IMR-90 (cell line): ENCODE results near the gene GADD45GIP1. TPM values are rescaled to one million over a fixed set of nuclear protein-coding genes. Genes with fewer than 3 reads are reported as not detected.

Experiments used
- ATAC-seq: fragments of 200-7000 bp; cut with Tn5 transposase; 2 replicates; pipeline ENCODE4 v1.9.1; 2020; ENCODE audit warnings: low read depth, mild to moderate bottlenecking, moderate library complexity
- BruUV-seq: library from RNA; stranded (reverse); fragments of 400-500 nt; replicated peaks from 2 replicates; lab custom pipeline; 2021; lab: Mats Ljungman, UMichigan
- CTCF ChIA-PET: fragments of 300-600 bp; formaldehyde crosslinking; extraction: SDS; loops from one replicate; lab custom pipeline; 2021; ENCODE audit warnings: antibody characterized with exemption; lab: Yijun Ruan, JAX
- POLR2A ChIA-PET: fragments of 300-600 bp; sonication (Branson Sonifier 250); formaldehyde crosslinking; loops from one replicate; lab custom pipeline; 2022; ENCODE audit warnings: antibody characterized with exemption; ENCODE audit not compliant: unreplicated experiment; lab: Charles Lee
- DNase-seq: peaks from one replicate; pipeline ENCODE4 v3.0.0; 2013
- H2AFZ ChIP-seq: replicated peaks from 2 replicates; pipeline ENCODE3; 2013; ENCODE audit warnings: low read length, mild to moderate bottlenecking; ENCODE audit not compliant: poor library complexity
- H2AK5ac ChIP-seq: 2 replicates; pipeline ENCODE4 v1.6.1; 2013; ENCODE audit warnings: low read depth, low read length, inconsistent platforms
- H2AK9ac ChIP-seq: replicated peaks from 2 replicates; pipeline ENCODE3; 2013; ENCODE audit warnings: mild to moderate bottlenecking, low read depth, low read length, moderate library complexity; ENCODE audit not compliant: poor library complexity
- H2BK120ac ChIP-seq: 2 replicates; pipeline ENCODE4 v1.6.1; 2013; ENCODE audit warnings: low read depth, low read length, inconsistent platforms
- H2BK15ac ChIP-seq: 3 replicates; pipeline ENCODE4 v1.6.1; 2013; ENCODE audit warnings: low read depth, low read length, inconsistent platforms
- H2BK20ac ChIP-seq: 2 replicates; pipeline ENCODE4 v1.6.1; 2013; ENCODE audit warnings: low read depth, mild to moderate bottlenecking, inconsistent platforms, low read length, moderate library complexity
- H2BK5ac ChIP-seq: 2 replicates; pipeline ENCODE4 v1.6.1; 2013; ENCODE audit warnings: mild to moderate bottlenecking, low read depth, low read length, inconsistent platforms; ENCODE audit not compliant: poor library complexity, severe bottlenecking
- H3K14ac ChIP-seq: replicated peaks from 2 replicates; pipeline ENCODE4 v1.6.1; 2013; ENCODE audit warnings: low read depth, low read length, inconsistent platforms
- H3K18ac ChIP-seq: 2 replicates; pipeline ENCODE4 v1.6.1; 2013; ENCODE audit warnings: low read depth, low read length, control low read depth
- H3K23ac ChIP-seq: 2 replicates; pipeline ENCODE4 v1.6.1; 2013; ENCODE audit warnings: low read depth, low read length, inconsistent platforms
- H3K27ac ChIP-seq: 2 replicates; pipeline ENCODE4 v1.5.1; 2013; ENCODE audit warnings: mild to moderate bottlenecking, control low read depth, low read length; ENCODE audit not compliant: insufficient read depth
- H3K27me3 ChIP-seq: 2 replicates; pipeline ENCODE4 v1.6.1; 2013; ENCODE audit warnings: low read length; ENCODE audit not compliant: control insufficient read depth, insufficient read depth
- H3K36me3 ChIP-seq: 2 replicates; pipeline ENCODE4 v1.6.1; 2013; ENCODE audit warnings: low read length, mixed read lengths; ENCODE audit not compliant: control insufficient read depth, insufficient read depth
- H3K4ac ChIP-seq: 2 replicates; pipeline ENCODE4 v1.6.1; 2013; ENCODE audit warnings: low read depth, low read length, inconsistent platforms
- H3K4me1 ChIP-seq: 2 replicates; pipeline ENCODE4 v1.6.1; 2013; ENCODE audit warnings: low read length, mixed read lengths; ENCODE audit not compliant: control insufficient read depth, insufficient read depth
- H3K4me2 ChIP-seq: 2 replicates; pipeline ENCODE4 v1.6.1; 2013; ENCODE audit warnings: low read depth, mild to moderate bottlenecking, control low read depth, low read length, moderate library complexity
- H3K4me3 ChIP-seq: 2 replicates; pipeline ENCODE4 v1.5.1; 2013; ENCODE audit warnings: low read depth, mild to moderate bottlenecking, control low read depth, low read length, moderate library complexity; ENCODE audit not compliant: insufficient read depth
- H3K56ac ChIP-seq: 2 replicates; pipeline ENCODE4 v1.6.1; 2013; ENCODE audit warnings: low read length, inconsistent platforms; ENCODE audit not compliant: insufficient read depth; ENCODE audit errors: extremely low read depth
- H3K79me1 ChIP-seq, 2 experiments: 2 replicates each; pipeline ENCODE4 v1.6.1; 2013; ENCODE audit warnings: low read length in 2 of 2, inconsistent platforms in 1 of 2, low read depth in 1 of 2
- H3K9ac ChIP-seq: 2 replicates; pipeline ENCODE4 v1.6.1; 2013; ENCODE audit warnings: low read depth, low read length, control low read depth
- H3K9me1 ChIP-seq: 2 replicates; pipeline ENCODE4 v1.6.1; 2013; ENCODE audit warnings: low read length, inconsistent platforms; ENCODE audit not compliant: insufficient read depth
- H3K9me3 ChIP-seq: 2 replicates; pipeline ENCODE4 v1.6.1; 2013; ENCODE audit warnings: low read length; ENCODE audit not compliant: control insufficient read depth, insufficient read depth
- H4K20me1 ChIP-seq: 2 replicates; pipeline ENCODE4 v1.6.1; 2013; ENCODE audit warnings: low read length, inconsistent platforms; ENCODE audit not compliant: insufficient read depth
- H4K5ac ChIP-seq: 2 replicates; pipeline ENCODE4 v1.6.1; 2013; ENCODE audit warnings: mild to moderate bottlenecking, low read depth, low read length, control low read depth
- H4K8ac ChIP-seq, 2 experiments: 2 replicates each; pipeline ENCODE4 v1.6.1; 2013; ENCODE audit warnings: low read depth in 2 of 2, low read length in 2 of 2, control low read depth in 1 of 2, inconsistent platforms in 1 of 2
- H4K91ac ChIP-seq: 2 replicates; pipeline ENCODE4 v1.6.1; 2013; ENCODE audit warnings: low read depth, low read length, inconsistent platforms; ENCODE audit not compliant: insufficient read depth
- BHLHE40 ChIP-seq: fragments of 150-350 bp; IDR thresholded peaks from 2 replicates; pipeline ENCODE4 v1.6.1; 2016; ENCODE audit warnings: mild to moderate bottlenecking, low read depth, low read length
- CEBPB ChIP-seq: IDR thresholded peaks from 2 replicates; pipeline ENCODE4 v1.6.1; 2012; ENCODE audit warnings: low read depth, low read length, improper control_type of control experiment
- CHD1 ChIP-seq: IDR thresholded peaks from 2 replicates; pipeline ENCODE4 v1.6.1; 2012; ENCODE audit warnings: low read depth, low read length, improper control_type of control experiment
- MAZ ChIP-seq: IDR thresholded peaks from 2 replicates; pipeline ENCODE4 v1.6.1; 2012; ENCODE audit warnings: low read depth, mild to moderate bottlenecking, low read length, improper control_type of control experiment, moderate library complexity, borderline replicate concordance
- MXI1 ChIP-seq: IDR thresholded peaks from 2 replicates; pipeline ENCODE4 v1.6.1; 2012; ENCODE audit warnings: low read depth, mild to moderate bottlenecking, low read length, moderate library complexity, borderline replicate concordance
- POLR2A ChIP-seq: IDR thresholded peaks from 2 replicates; pipeline ENCODE4 v1.6.1; 2012; ENCODE audit warnings: mild to moderate bottlenecking, low read depth, low read length
- RFX5 ChIP-seq: IDR thresholded peaks from 2 replicates; pipeline ENCODE4 v1.8.0; 2012; ENCODE audit warnings: low read depth, mild to moderate bottlenecking, low read length, moderate library complexity
- SMC3 ChIP-seq: fragments of 150-350 bp; IDR thresholded peaks from 2 replicates; pipeline ENCODE4 v1.6.1; 2016; ENCODE audit warnings: low read depth, mild to moderate bottlenecking, antibody characterized with exemption, low read length, moderate library complexity
- WGBS, 2 experiments: methylation state at CpG; one replicate each; pipeline versions ENCODE4 v1.1.5 to v1.1.7; 2013; ENCODE audit warnings: missing lambda C conversion rate in 2 of 2; ENCODE audit not compliant: insufficient read length in 1 of 2; ENCODE audit errors: extremely low coverage in 2 of 2; 5-methylcytosine and 5-hydroxymethylcytosine counted together
- dilution Hi-C: fragments of 300-500 bp; cut with HindIII; formaldehyde crosslinking; loops from one replicate; pipeline ENCODE4 v1.14.3; 2018; ENCODE audit warnings: low sequenced_read_pairs; ENCODE audit not compliant: unreplicated experiment
- in situ Hi-C: fragments of 300-500 bp; cut with MboI; formaldehyde crosslinking; loops from 3 replicates; pipeline ENCODE4 v1.14.3; 2019; ENCODE audit warnings: low sequenced_read_pairs, inconsistent platforms, mixed read lengths
- intact Hi-C: fragments of 100-400 bp; cut with micrococcal nuclease; formaldehyde crosslinking; loops from 2 replicates; pipeline ENCODE4 v1.10.0; 2022
- polyA plus RNA-seq, 3 experiments: library from polyadenylated mRNA; depleted of rRNA; stranded (reverse); fragments of >200 nt; gene quantifications; 2 replicates each; pipeline ENCODE4 v1.2.3, GENCODE V29; 2012; ENCODE audit warnings: low replicate concordance in 1 of 3
- total RNA-seq: library from RNA; depleted of rRNA; stranded (reverse); fragments of >200 nt; gene quantifications from 2 replicates; pipeline ENCODE4 v1.2.3, GENCODE V29; 2012

The GADD45GIP1 gene
- total and polyA plus RNA-seq, 2 of the 4 experiments (the other 2 are of a cell fraction), result 13.3 to 42.4 TPM

GRCh38 chr19:12986726-12987125 is 29.7 kb upstream of the GADD45GIP1 start:
- Histone ChIP-seq H3K27ac (no peak overlapping the region), H2BK120ac (no peak overlapping the region), H2AK5ac (peak overlapping the region; percentile 16; the same call in 1 of the 2 replicates), H2AFZ (no peak overlapping the region), H3K14ac (no peak overlapping the region), H3K9me3 (no peaks in the 10 kb centered on the region), H3K4me3 (no peak overlapping the region), H4K20me1 (no peaks in the 10 kb centered on the region), H2BK15ac (no peak overlapping the region), H3K4me1 (peaks cover 3% of the 10 kb centered on the region; the same call in 1 of the 2 replicates), H3K9ac (no peak overlapping the region), H3K18ac (no peak overlapping the region), H3K9me1 (0 out of 2 replicates have a peak, but pooled peaks cover 4% of the 10 kb centered on the region), H4K5ac (no peak overlapping the region), H3K23ac (no peak overlapping the region), H3K27me3 (no peaks in the 10 kb centered on the region), H2AK9ac (peak overlapping the region; percentile 65), H4K8ac (no peak overlapping the region), H2BK5ac (no peak overlapping the region), H3K56ac (no peak overlapping the region), H3K4me2 (no peak overlapping the region), H3K36me3 (no peaks in the 10 kb centered on the region), H2BK20ac (no peak overlapping the region), H3K4ac (no peak overlapping the region), H3K79me1 (no peaks in the 10 kb centered on the region; a peak in 1 of 4 replicates), H4K91ac (no peak overlapping the region)
- no peak for TF ChIP-seq CEBPB
- no peak for TF ChIP-seq SMC3
- no peak for TF ChIP-seq MXI1
- no peak for TF ChIP-seq POLR2A
- no peak for TF ChIP-seq CHD1
- TF ChIP-seq MAZ, result no peak
- TF ChIP-seq BHLHE40, result no peak
- TF ChIP-seq RFX5, result no peak
- intact Hi-C loops, result loop anchor here (5.0 kb wide), 1 partner anchor 46 kb away; no protein-coding TSS in a partner anchor
- POLR2A ChIA-PET, result no interaction called here
- dilution Hi-C loops, result no loop called here
- DNase-seq (no peak), ATAC-seq (no peak)
- BruUV-seq, result no TSS peak
- WGBS, 2 experiments, result 98% methylated on average over 8 of the region's 12 CpGs; no CpG with 5 or more reads in 1 of the 2 experiments
- CTCF ChIA-PET, result no interaction called here
- in situ Hi-C loops, result loop anchor here (25.0 kb wide), 1 partner anchor 751 kb away; a partner anchor contains a TSS
